ENCODE data around the gene CDH11.

CDH11 gene

GRCh38 chr16:64962786-64963185, 159.1 kb downstream of the CDH11 start:
- Histone ChIP-seq H3K27me3 (ENCODE audit: low read depth, low read length) (no peaks in the 10 kb centered on the region), H3K27ac (ENCODE audit: low read length) (no peak overlapping the region), H3K9ac (ENCODE audit: low read length) (no peak overlapping the region), H3K4me3 (ENCODE audit: low read length) (no peak overlapping the region), H4K20me1 (ENCODE audit: insufficient read depth, low read length) (no peaks in the 10 kb centered on the region), H3K4me1 (ENCODE audit: low read length) (no peaks in the 10 kb centered on the region), H3K79me2 (ENCODE audit: low read length) (no peaks in the 10 kb centered on the region), H3K36me3 (replicated peaks; ENCODE audit: low read depth, low read length) (no peaks in the 10 kb centered on the region), H3K9me3 (ENCODE audit: insufficient read depth, low read length) (no peaks in the 10 kb centered on the region), H3K4me2 (ENCODE audit: low read length) (no peak overlapping the region), H2AFZ (ENCODE audit: low read depth, low read length) (no peak overlapping the region)
- TF ChIP-seq CTCF (IDR thresholded peaks at IDR 0.05; ENCODE audit: low read depth, low read length): no peak
- no peak for TF ChIP-seq EZH2phosphoT487 (IDR thresholded peaks at IDR 0.05; ENCODE audit: low read depth)

- Histone ChIP-seq H3K27me3 (ENCODE audit: low read depth, low read length) (no peaks in the 10 kb centered on the region), H3K27ac (ENCODE audit: low read length) (no peak overlapping the region), H4K20me1 (ENCODE audit: insufficient read depth, low read length) (no peaks in the 10 kb centered on the region), H3K4me2 (ENCODE audit: low read length) (no peak overlapping the region), H3K9me3 (ENCODE audit: insufficient read depth, low read length) (no peaks in the 10 kb centered on the region), H2AFZ (ENCODE audit: low read depth, low read length) (no peak overlapping the region), H3K4me3 (ENCODE audit: low read length) (no peak overlapping the region), H3K9ac (ENCODE audit: low read length) (no peak overlapping the region), H3K4me1 (ENCODE audit: low read length) (no peaks in the 10 kb centered on the region), H3K36me3 (replicated peaks; ENCODE audit: low read depth, low read length) (no peaks in the 10 kb centered on the region), H3K79me2 (ENCODE audit: low read length) (no peaks in the 10 kb centered on the region)
- TF ChIP-seq EZH2phosphoT487 (IDR thresholded peaks at IDR 0.05; ENCODE audit: low read depth): no peak
- TF ChIP-seq CTCF (IDR thresholded peaks at IDR 0.05; ENCODE audit: low read depth, low read length): no peak
Measured at GRCh38 chr16:64957246-64957645, 164.6 kb downstream of the CDH11 start.

GRCh38 chr16:64952177-64952576, 169.7 kb downstream of the CDH11 start:
- no peaks in the 10 kb centered on the region for H3K36me3 ChIP-seq (replicated peaks; ENCODE audit: low read depth, low read length)
- H2AFZ ChIP-seq (ENCODE audit: low read depth, low read length): no peak overlapping the region
- H4K20me1 ChIP-seq (ENCODE audit: insufficient read depth, low read length): no peaks in the 10 kb centered on the region
- no peak overlapping the region for H3K4me3 ChIP-seq (ENCODE audit: low read length)
- H3K4me2 ChIP-seq (ENCODE audit: low read length): no peak overlapping the region
- H3K79me2 ChIP-seq (ENCODE audit: low read length): no peaks in the 10 kb centered on the region
- no peak for TF ChIP-seq CTCF (IDR thresholded peaks at IDR 0.05; ENCODE audit: low read depth, low read length)
- no peak for TF ChIP-seq EZH2phosphoT487 (IDR thresholded peaks at IDR 0.05; ENCODE audit: low read depth)
- no peak overlapping the region for H3K9ac ChIP-seq (ENCODE audit: low read length)
- no peaks in the 10 kb centered on the region for H3K4me1 ChIP-seq (ENCODE audit: low read length)
- no peak overlapping the region for H3K27ac ChIP-seq (ENCODE audit: low read length)
- no peaks in the 10 kb centered on the region for H3K27me3 ChIP-seq (ENCODE audit: low read depth, low read length)
- H3K9me3 ChIP-seq (ENCODE audit: insufficient read depth, low read length): no peaks in the 10 kb centered on the region

- Histone ChIP-seq H3K79me2 (ENCODE audit: low read length) (no peaks in the 10 kb centered on the region), H3K9ac (ENCODE audit: low read length) (no peak overlapping the region), H3K36me3 (replicated peaks; ENCODE audit: low read depth, low read length) (no peaks in the 10 kb centered on the region), H3K4me1 (ENCODE audit: low read length) (no peaks in the 10 kb centered on the region), H3K4me2 (ENCODE audit: low read length) (no peak overlapping the region), H3K4me3 (ENCODE audit: low read length) (no peak overlapping the region), H4K20me1 (ENCODE audit: insufficient read depth, low read length) (no peaks in the 10 kb centered on the region), H3K27me3 (ENCODE audit: low read depth, low read length) (no peaks in the 10 kb centered on the region), H3K9me3 (ENCODE audit: insufficient read depth, low read length) (no peaks in the 10 kb centered on the region), H2AFZ (ENCODE audit: low read depth, low read length) (no peak overlapping the region), H3K27ac (ENCODE audit: low read length) (no peak overlapping the region)
- TF ChIP-seq EZH2phosphoT487 (IDR thresholded peaks at IDR 0.05; ENCODE audit: low read depth) (no peak), CTCF (IDR thresholded peaks at IDR 0.05; ENCODE audit: low read depth, low read length) (no peak)
Measured at GRCh38 chr16:64951193-64951592, 170.7 kb downstream of the CDH11 start.
